GM18517 (cell line): ENCODE results near the gene ARHGEF28.

Experiments
- ATAC-seq: cut with Tn5 transposase; IDR thresholded peaks from one replicate; pipeline ENCODE4 v1.9.1; 2021; ENCODE audit warnings: mild to moderate bottlenecking, moderate library complexity; ENCODE audit not compliant: unreplicated experiment

ARHGEF28 gene

GRCh38 chr5:73735032-73735734, 109.2 kb downstream of the ARHGEF28 start:
- ATAC-seq, result no peak

GRCh38 chr5:73739650-73740049, 113.7 kb downstream of the ARHGEF28 start:
- no peak for ATAC-seq

- ATAC-seq, result no peak
These were observed 114.3 kb downstream of the ARHGEF28 start for GRCh38 chr5:73740274-73740790.

GRCh38 chr5:73743161-73743560, 117.2 kb downstream of the ARHGEF28 start:
- ATAC-seq, result no peak

- ATAC-seq, result no peak
These were observed 119.8 kb downstream of the ARHGEF28 start for GRCh38 chr5:73745836-73746235.

- no peak for ATAC-seq
These were observed 120.6 kb downstream of the ARHGEF28 start for GRCh38 chr5:73746608-73747007.

- no peak for ATAC-seq
These were observed 121.8 kb downstream of the ARHGEF28 start for GRCh38 chr5:73747696-73748380.

- no peak for ATAC-seq
These were observed 122.8 kb downstream of the ARHGEF28 start for GRCh38 chr5:73748510-73749400.

GRCh38 chr5:73749485-73750270, 123.7 kb downstream of the ARHGEF28 start:
- no peak for ATAC-seq

- peak; percentile 82 for ATAC-seq
These were observed 125.4 kb downstream of the ARHGEF28 start for GRCh38 chr5:73751254-73751914.

- no peak for ATAC-seq
These were observed 128.3 kb downstream of the ARHGEF28 start for GRCh38 chr5:73754254-73754653.

GRCh38 chr5:73757416-73757815, 131.4 kb downstream of the ARHGEF28 start:
- no peak for ATAC-seq

GRCh38 chr5:73759771-73760170, 133.8 kb downstream of the ARHGEF28 start:
- no peak for ATAC-seq

- no peak for ATAC-seq
These were observed 137.5 kb downstream of the ARHGEF28 start for GRCh38 chr5:73763300-73764032.

- ATAC-seq, result no peak
These were observed 138.6 kb downstream of the ARHGEF28 start for GRCh38 chr5:73764586-73764985.

GRCh38 chr5:73764996-73765395, 139.0 kb downstream of the ARHGEF28 start:
- ATAC-seq, result no peak

GRCh38 chr5:73766902-73767301, 140.9 kb downstream of the ARHGEF28 start:
- ATAC-seq, result no peak

- no peak for ATAC-seq
These were observed 144.4 kb downstream of the ARHGEF28 start for GRCh38 chr5:73770172-73771025.
